ENCODE results near the gene NCSTN.

NCSTN gene

GRCh38 chr1:160342526-160342925 is 657 bp upstream of the NCSTN start:
- Histone ChIP-seq H3K9me3 (no peaks in the 10 kb centered on the region), H3K4me3 (ENCODE audit: low read depth in 1 of 2, low read length in 1 of 2) (peak overlapping the region; percentile 93 to 98), H3K27ac (peak overlapping the region; percentile 86), H3K27me3 (no peaks in the 10 kb centered on the region), H3K4me1 (ENCODE audit: control insufficient read depth in 1 of 2, insufficient read depth in 1 of 2, low read depth in 1 of 2, low read length in 1 of 2) (peaks cover 65 to 80% of the 10 kb centered on the region in 2 experiments), H3K36me3 (peaks cover 31% of the 10 kb centered on the region)
- TF ChIP-seq CTCF (IDR thresholded peaks at IDR 0.05), result no peak

GRCh38 chr1:160344241-160344640 is 1.1 kb downstream of the NCSTN start:
- Histone ChIP-seq H3K9me3 (no peaks in the 10 kb centered on the region), H3K4me1 (ENCODE audit: control insufficient read depth in 1 of 2, insufficient read depth in 1 of 2, low read depth in 1 of 2, low read length in 1 of 2) (peaks cover 56 to 71% of the 10 kb centered on the region in 2 experiments), H3K27me3 (no peaks in the 10 kb centered on the region), H3K27ac (peak overlapping the region; percentile 86), H3K4me3 (ENCODE audit: low read depth in 1 of 2, low read length in 1 of 2) (peak overlapping the region; percentile 93 to 98), H3K36me3 (peaks cover 36% of the 10 kb centered on the region)
- TF ChIP-seq CTCF (IDR thresholded peaks at IDR 0.05), result no peak

GRCh38 chr1:160344936-160345335 is 1.8 kb downstream of the NCSTN start:
- Histone ChIP-seq H3K4me3 (ENCODE audit: low read depth in 1 of 2, low read length in 1 of 2) (no peak overlapping the region), H3K27me3 (no peaks in the 10 kb centered on the region), H3K27ac (no peak overlapping the region), H3K4me1 (ENCODE audit: control insufficient read depth in 1 of 2, insufficient read depth in 1 of 2, low read depth in 1 of 2, low read length in 1 of 2) (peaks cover 54 to 65% of the 10 kb centered on the region in 2 experiments), H3K36me3 (peaks cover 36% of the 10 kb centered on the region), H3K9me3 (no peaks in the 10 kb centered on the region)
- TF ChIP-seq CTCF (IDR thresholded peaks at IDR 0.05), result no peak

GRCh38 chr1:160346463-160346862 is 3.3 kb downstream of the NCSTN start:
- no peaks in the 10 kb centered on the region for H3K9me3 ChIP-seq
- peaks cover 50% of the 10 kb centered on the region for H3K36me3 ChIP-seq
- H3K27ac ChIP-seq, result peak overlapping the region; percentile 87
- H3K4me3 ChIP-seq (ENCODE audit: low read depth in 1 of 2, low read length in 1 of 2), result peak overlapping the region; percentile 12 to 25
- peaks cover 54 to 57% of the 10 kb centered on the region in 2 experiments for H3K4me1 ChIP-seq (ENCODE audit: control insufficient read depth in 1 of 2, insufficient read depth in 1 of 2, low read depth in 1 of 2, low read length in 1 of 2)
- no peak for TF ChIP-seq CTCF (IDR thresholded peaks at IDR 0.05)
- H3K27me3 ChIP-seq, result no peaks in the 10 kb centered on the region

GRCh38 chr1:160346958-160347357 is 3.8 kb downstream of the NCSTN start:
- no peaks in the 10 kb centered on the region for H3K9me3 ChIP-seq
- H3K36me3 ChIP-seq, result peaks cover 55% of the 10 kb centered on the region
- H3K27ac ChIP-seq, result peak overlapping the region; percentile 87
- no peaks in the 10 kb centered on the region for H3K27me3 ChIP-seq
- peaks cover 51 to 52% of the 10 kb centered on the region in 2 experiments for H3K4me1 ChIP-seq (ENCODE audit: control insufficient read depth in 1 of 2, insufficient read depth in 1 of 2, low read depth in 1 of 2, low read length in 1 of 2)
- no peak for TF ChIP-seq CTCF (IDR thresholded peaks at IDR 0.05)
- H3K4me3 ChIP-seq (ENCODE audit: low read depth in 1 of 2, low read length in 1 of 2), result peak overlapping the region; percentile 12 to 25

GRCh38 chr1:160351629-160352028 is 8.4 kb downstream of the NCSTN start:
- no peak overlapping the region for H3K27ac ChIP-seq
- peaks cover 14 to 15% of the 10 kb centered on the region in 2 experiments for H3K4me1 ChIP-seq (ENCODE audit: control insufficient read depth in 1 of 2, insufficient read depth in 1 of 2, low read depth in 1 of 2, low read length in 1 of 2)
- TF ChIP-seq CTCF (IDR thresholded peaks at IDR 0.05), result no peak
- H3K36me3 ChIP-seq, result peaks cover 89% of the 10 kb centered on the region
- H3K4me3 ChIP-seq (ENCODE audit: low read depth in 1 of 2, low read length in 1 of 2), result no peak overlapping the region
- H3K9me3 ChIP-seq, result no peaks in the 10 kb centered on the region
- H3K27me3 ChIP-seq, result no peaks in the 10 kb centered on the region
